GM23338 (cell line): ENCODE results near the gene SRPK1. TPM values are rescaled to one million over a fixed set of nuclear protein-coding genes. Genes with fewer than 3 reads are reported as not detected.

Experiments
- ATAC-seq: fragments of 200-7000 bp; cut with Tn5 transposase; 3 replicates; pipeline ENCODE4 v1.9.1; 2020
- DNase-seq: peaks from one replicate; pipeline ENCODE4 v3.0.0-alpha.2; 2015; ENCODE audit warnings: low spot score
- H2AFZ ChIP-seq: fragments of 200-600 bp; sonication (generic); 2 replicates; pipeline ENCODE4 v1.8.0; 2016; ENCODE audit warnings: antibody characterized with exemption, mild to moderate bottlenecking, moderate library complexity
- H3F3A ChIP-seq: fragments of 200-600 bp; sonication (generic); replicated peaks from 2 replicates; pipeline ENCODE4 v1.8.0; 2017; ENCODE audit warnings: antibody characterized with exemption, mixed run types, low read depth
- H3K27ac ChIP-seq: fragments of 200-600 bp; sonication (generic); 2 replicates; pipeline ENCODE4 v1.6.1; 2016; ENCODE audit warnings: low read depth
- H3K27me3 ChIP-seq: fragments of 200-600 bp; sonication (generic); 2 replicates; pipeline ENCODE4 v1.8.0; 2016; ENCODE audit warnings: mild to moderate bottlenecking, mixed run types, moderate library complexity; ENCODE audit not compliant: insufficient read depth
- H3K36me3 ChIP-seq: fragments of 200-600 bp; sonication (generic); 2 replicates; pipeline ENCODE4 v1.8.0; 2016; ENCODE audit warnings: mild to moderate bottlenecking; ENCODE audit not compliant: insufficient read depth
- H3K4me1 ChIP-seq: fragments of 200-600 bp; sonication (generic); 2 replicates; pipeline ENCODE4 v1.8.0; 2016; ENCODE audit warnings: mild to moderate bottlenecking, moderate library complexity; ENCODE audit not compliant: insufficient read depth
- H3K4me2 ChIP-seq: fragments of 200-600 bp; sonication (generic); 2 replicates; pipeline ENCODE4 v1.7.1; 2017; ENCODE audit warnings: mixed run types
- H3K4me3 ChIP-seq: fragments of 200-600 bp; sonication (generic); 2 replicates; pipeline ENCODE4 v1.6.1; 2016; ENCODE audit warnings: mixed run types
- H3K79me2 ChIP-seq: fragments of 200-600 bp; sonication (generic); replicated peaks from 2 replicates; pipeline ENCODE4 v1.8.0; 2017; ENCODE audit warnings: mild to moderate bottlenecking; ENCODE audit not compliant: insufficient read depth
- H3K9me2 ChIP-seq: fragments of 200-600 bp; sonication (generic); 2 replicates; pipeline ENCODE4 v1.8.0; 2017; ENCODE audit not compliant: insufficient read depth
- H4K20me1 ChIP-seq: fragments of 200-600 bp; sonication (generic); replicated peaks from 2 replicates; pipeline ENCODE4 v1.8.0; 2017; ENCODE audit warnings: mild to moderate bottlenecking; ENCODE audit not compliant: insufficient read depth
- H3K27ac Mint-ChIP-seq: 2 replicates; pipeline ENCODE4 v1.8.0; 2020; ENCODE audit warnings: inconsistent platforms, mild to moderate bottlenecking, moderate library complexity, mixed read lengths
- H3K27me3 Mint-ChIP-seq: 3 replicates; pipeline ENCODE4 v1.8.0; 2022; ENCODE audit warnings: low read depth, mild to moderate bottlenecking, moderate library complexity, mixed read lengths, inconsistent platforms; ENCODE audit not compliant: insufficient read depth, poor library complexity
- H3K36me3 Mint-ChIP-seq: 3 replicates; pipeline ENCODE4 v1.8.0; 2021; ENCODE audit warnings: low read depth, mild to moderate bottlenecking, inconsistent platforms, moderate library complexity, mixed read lengths
- H3K4me1 Mint-ChIP-seq: 3 replicates; pipeline ENCODE4 v1.8.0; 2020; ENCODE audit warnings: mild to moderate bottlenecking, inconsistent platforms, mixed read lengths
- H3K4me3 Mint-ChIP-seq: 3 replicates; pipeline ENCODE4 v1.8.0; 2021; ENCODE audit warnings: moderate library complexity, mild to moderate bottlenecking, inconsistent platforms, mixed read lengths
- H3K9me3 Mint-ChIP-seq: 3 replicates; pipeline ENCODE4 v1.8.0; 2020; ENCODE audit warnings: moderate library complexity, mild to moderate bottlenecking, inconsistent platforms, mixed read lengths
- CREB1 ChIP-seq: fragments of 250-450 bp; sonication (Bioruptor Pico); IDR thresholded peaks from 2 replicates; pipeline ENCODE4 v1.5.0; 2020; ENCODE audit warnings: low read depth, mild to moderate bottlenecking, moderate library complexity
- EZH2 ChIP-seq: fragments of 200-600 bp; sonication (generic); IDR thresholded peaks from one replicate; pipeline ENCODE4 v1.8.0; 2017; ENCODE audit warnings: antibody characterized with exemption, mild to moderate bottlenecking, low read depth; ENCODE audit not compliant: unreplicated experiment
- EZH2phosphoT487 ChIP-seq: fragments of 200-600 bp; sonication (generic); IDR thresholded peaks from one replicate; pipeline ENCODE4 v1.8.1; 2018; ENCODE audit warnings: antibody characterized with exemption; ENCODE audit not compliant: unreplicated experiment
- JUNB ChIP-seq: IDR thresholded peaks from one replicate; pipeline ENCODE4 v1.6.1; 2016; ENCODE audit warnings: antibody characterized with exemption; ENCODE audit not compliant: unreplicated experiment
- NANOG ChIP-seq: IDR thresholded peaks from 2 replicates; pipeline ENCODE4 v1.6.1; 2016; ENCODE audit warnings: antibody characterized with exemption, borderline replicate concordance
- POLR2AphosphoS5 ChIP-seq: IDR thresholded peaks from 2 replicates; pipeline ENCODE4 v1.6.1; 2016; ENCODE audit warnings: antibody characterized with exemption, low read depth
- STAT1 ChIP-seq: IDR thresholded peaks from one replicate; pipeline ENCODE4 v1.6.1; 2016; ENCODE audit warnings: antibody characterized with exemption; ENCODE audit not compliant: unreplicated experiment
- ZNF114 ChIP-seq: fragments of 250-450 bp; sonication (Bioruptor Pico); IDR thresholded peaks from 2 replicates; pipeline ENCODE4 v1.5.0; 2020; ENCODE audit warnings: mild to moderate bottlenecking, moderate library complexity
- ZNF331 ChIP-seq: fragments of 250-450 bp; sonication (Bioruptor Pico); IDR thresholded peaks from 2 replicates; pipeline ENCODE4 v1.5.0; 2020; ENCODE audit warnings: low read depth, mild to moderate bottlenecking, moderate library complexity
- polyA plus RNA-seq: library from polyadenylated mRNA; unstranded; fragments of >200 nt; fragmentation: Nextera tagmentation; extraction: Ambion mirVana; gene quantifications from 2 replicates; pipeline ENCODE4 v1.2.1, GENCODE V29; 2016
- total RNA-seq: library from RNA; depleted of rRNA; stranded (reverse); fragments of >200 nt; shearing (Covaris generic); gene quantifications from 2 replicates; pipeline ENCODE4 v1.2.3, GENCODE V29; 2014
- TF ChIP-seq, protein P1 (sequence below): fragments of 250-450 bp; sonication (Bioruptor Pico); IDR thresholded peaks from 2 replicates; pipeline ENCODE4 v1.5.0; 2020; ENCODE audit warnings: mild to moderate bottlenecking, moderate library complexity
- TF ChIP-seq, protein P2 (sequence below), 2 experiments: fragments of 200-600 bp in 1 of 2; sonication (generic) in 1 of 2; conservative IDR thresholded peaks; 2 replicates each; pipeline versions ENCODE4 v1.5.1 to v1.6.1; 2016 to 2017; ENCODE audit warnings: antibody characterized with exemption in 2 of 2, low read depth in 2 of 2, mild to moderate bottlenecking in 2 of 2, moderate library complexity in 1 of 2
- TF ChIP-seq, protein P3 (sequence below): IDR thresholded peaks from 2 replicates; pipeline ENCODE4 v1.6.1; 2016; ENCODE audit warnings: antibody characterized with exemption
- TF ChIP-seq, protein P4 (sequence below): IDR thresholded peaks from one replicate; pipeline ENCODE4 v1.6.1; 2018; ENCODE audit warnings: antibody characterized with exemption; ENCODE audit not compliant: unreplicated experiment

The SRPK1 gene
- total and polyA plus RNA-seq, 2 experiments from 2014 or later = 175 to 202 TPM

DNA sequence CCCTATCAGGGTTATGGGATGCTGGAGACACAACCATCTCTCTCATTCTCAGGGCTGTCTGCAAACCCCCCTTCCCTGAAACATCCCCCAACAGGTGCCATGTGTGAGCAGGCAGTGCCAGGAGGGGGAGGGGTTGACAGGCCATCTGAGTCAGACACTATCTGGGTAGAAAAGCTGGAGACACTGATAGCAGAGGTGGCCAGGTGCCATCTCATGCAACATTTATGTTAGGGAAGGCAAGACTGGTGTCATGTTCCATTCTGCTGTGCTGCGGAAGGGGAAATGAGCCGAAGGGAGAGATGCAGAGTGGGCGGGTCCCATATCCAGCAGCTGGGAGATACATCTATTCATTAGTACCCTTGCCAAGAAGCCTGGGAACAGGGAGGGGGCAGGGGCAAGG is 112.2 kb downstream of the SRPK1 start:
- no peaks in the 10 kb centered on the region for H3K9me3 Mint-ChIP-seq
- Histone ChIP-seq H2AFZ (no peak overlapping the region), H3K9me2 (no peaks in the 10 kb centered on the region), H3K4me3 (no peak overlapping the region), H3F3A (no peaks in the 10 kb centered on the region), H3K36me3 (no peaks in the 10 kb centered on the region), H3K4me1 (peaks cover 5% of the 10 kb centered on the region; the same call in 1 of the 2 replicates), H4K20me1 (no peaks in the 10 kb centered on the region), H3K4me2 (no peak overlapping the region), H3K27ac (no peak overlapping the region), H3K79me2 (no peaks in the 10 kb centered on the region), H3K27me3 (no peaks in the 10 kb centered on the region)
- H3K4me3 Mint-ChIP-seq = no peak overlapping the region
- no peaks in the 10 kb centered on the region for H3K36me3 Mint-ChIP-seq
- TF ChIP-seq, protein P1, sequence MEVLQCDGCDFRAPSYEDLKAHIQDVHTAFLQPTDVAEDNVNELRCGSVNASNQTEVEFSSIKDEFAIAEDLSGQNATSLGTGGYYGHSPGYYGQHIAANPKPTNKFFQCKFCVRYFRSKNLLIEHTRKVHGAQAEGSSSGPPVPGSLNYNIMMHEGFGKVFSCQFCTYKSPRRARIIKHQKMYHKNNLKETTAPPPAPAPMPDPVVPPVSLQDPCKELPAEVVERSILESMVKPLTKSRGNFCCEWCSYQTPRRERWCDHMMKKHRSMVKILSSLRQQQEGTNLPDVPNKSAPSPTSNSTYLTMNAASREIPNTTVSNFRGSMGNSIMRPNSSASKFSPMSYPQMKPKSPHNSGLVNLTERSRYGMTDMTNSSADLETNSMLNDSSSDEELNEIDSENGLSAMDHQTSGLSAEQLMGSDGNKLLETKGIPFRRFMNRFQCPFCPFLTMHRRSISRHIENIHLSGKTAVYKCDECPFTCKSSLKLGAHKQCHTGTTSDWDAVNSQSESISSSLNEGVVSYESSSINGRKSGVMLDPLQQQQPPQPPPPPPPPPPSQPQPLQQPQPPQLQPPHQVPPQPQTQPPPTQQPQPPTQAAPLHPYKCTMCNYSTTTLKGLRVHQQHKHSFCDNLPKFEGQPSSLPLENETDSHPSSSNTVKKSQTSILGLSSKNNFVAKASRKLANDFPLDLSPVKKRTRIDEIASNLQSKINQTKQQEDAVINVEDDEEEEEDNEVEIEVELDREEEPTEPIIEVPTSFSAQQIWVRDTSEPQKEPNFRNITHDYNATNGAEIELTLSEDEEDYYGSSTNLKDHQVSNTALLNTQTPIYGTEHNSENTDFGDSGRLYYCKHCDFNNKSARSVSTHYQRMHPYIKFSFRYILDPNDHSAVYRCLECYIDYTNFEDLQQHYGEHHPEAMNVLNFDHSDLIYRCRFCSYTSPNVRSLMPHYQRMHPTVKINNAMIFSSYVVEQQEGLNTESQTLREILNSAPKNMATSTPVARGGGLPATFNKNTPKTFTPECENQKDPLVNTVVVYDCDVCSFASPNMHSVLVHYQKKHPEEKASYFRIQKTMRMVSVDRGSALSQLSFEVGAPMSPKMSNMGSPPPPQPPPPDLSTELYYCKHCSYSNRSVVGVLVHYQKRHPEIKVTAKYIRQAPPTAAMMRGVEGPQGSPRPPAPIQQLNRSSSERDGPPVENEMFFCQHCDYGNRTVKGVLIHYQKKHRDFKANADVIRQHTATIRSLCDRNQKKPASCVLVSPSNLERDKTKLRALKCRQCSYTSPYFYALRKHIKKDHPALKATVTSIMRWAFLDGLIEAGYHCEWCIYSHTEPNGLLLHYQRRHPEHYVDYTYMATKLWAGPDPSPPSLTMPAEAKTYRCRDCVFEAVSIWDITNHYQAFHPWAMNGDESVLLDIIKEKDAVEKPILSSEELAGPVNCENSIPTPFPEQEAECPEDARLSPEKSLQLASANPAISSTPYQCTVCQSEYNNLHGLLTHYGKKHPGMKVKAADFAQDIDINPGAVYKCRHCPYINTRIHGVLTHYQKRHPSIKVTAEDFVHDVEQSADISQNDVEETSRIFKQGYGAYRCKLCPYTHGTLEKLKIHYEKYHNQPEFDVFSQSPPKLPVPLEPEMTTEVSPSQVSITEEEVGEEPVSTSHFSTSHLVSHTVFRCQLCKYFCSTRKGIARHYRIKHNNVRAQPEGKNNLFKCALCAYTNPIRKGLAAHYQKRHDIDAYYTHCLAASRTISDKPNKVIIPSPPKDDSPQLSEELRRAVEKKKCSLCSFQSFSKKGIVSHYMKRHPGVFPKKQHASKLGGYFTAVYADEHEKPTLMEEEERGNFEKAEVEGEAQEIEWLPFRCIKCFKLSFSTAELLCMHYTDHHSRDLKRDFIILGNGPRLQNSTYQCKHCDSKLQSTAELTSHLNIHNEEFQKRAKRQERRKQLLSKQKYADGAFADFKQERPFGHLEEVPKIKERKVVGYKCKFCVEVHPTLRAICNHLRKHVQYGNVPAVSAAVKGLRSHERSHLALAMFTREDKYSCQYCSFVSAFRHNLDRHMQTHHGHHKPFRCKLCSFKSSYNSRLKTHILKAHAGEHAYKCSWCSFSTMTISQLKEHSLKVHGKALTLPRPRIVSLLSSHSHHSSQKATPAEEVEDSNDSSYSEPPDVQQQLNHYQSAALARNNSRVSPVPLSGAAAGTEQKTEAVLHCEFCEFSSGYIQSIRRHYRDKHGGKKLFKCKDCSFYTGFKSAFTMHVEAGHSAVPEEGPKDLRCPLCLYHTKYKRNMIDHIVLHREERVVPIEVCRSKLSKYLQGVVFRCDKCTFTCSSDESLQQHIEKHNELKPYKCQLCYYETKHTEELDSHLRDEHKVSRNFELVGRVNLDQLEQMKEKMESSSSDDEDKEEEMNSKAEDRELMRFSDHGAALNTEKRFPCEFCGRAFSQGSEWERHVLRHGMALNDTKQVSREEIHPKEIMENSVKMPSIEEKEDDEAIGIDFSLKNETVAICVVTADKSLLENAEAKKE = no peak
- TF ChIP-seq JUNB (no peak), EZH2phosphoT487 (no peak), STAT1 (no peak), CREB1 (no peak), POLR2AphosphoS5 (no peak), ZNF331 (CRISPR knock-in tag) (no peak), EZH2 (no peak), NANOG (no peak), ZNF114 (CRISPR knock-in tag) (no peak)
- TF ChIP-seq, protein P2, sequence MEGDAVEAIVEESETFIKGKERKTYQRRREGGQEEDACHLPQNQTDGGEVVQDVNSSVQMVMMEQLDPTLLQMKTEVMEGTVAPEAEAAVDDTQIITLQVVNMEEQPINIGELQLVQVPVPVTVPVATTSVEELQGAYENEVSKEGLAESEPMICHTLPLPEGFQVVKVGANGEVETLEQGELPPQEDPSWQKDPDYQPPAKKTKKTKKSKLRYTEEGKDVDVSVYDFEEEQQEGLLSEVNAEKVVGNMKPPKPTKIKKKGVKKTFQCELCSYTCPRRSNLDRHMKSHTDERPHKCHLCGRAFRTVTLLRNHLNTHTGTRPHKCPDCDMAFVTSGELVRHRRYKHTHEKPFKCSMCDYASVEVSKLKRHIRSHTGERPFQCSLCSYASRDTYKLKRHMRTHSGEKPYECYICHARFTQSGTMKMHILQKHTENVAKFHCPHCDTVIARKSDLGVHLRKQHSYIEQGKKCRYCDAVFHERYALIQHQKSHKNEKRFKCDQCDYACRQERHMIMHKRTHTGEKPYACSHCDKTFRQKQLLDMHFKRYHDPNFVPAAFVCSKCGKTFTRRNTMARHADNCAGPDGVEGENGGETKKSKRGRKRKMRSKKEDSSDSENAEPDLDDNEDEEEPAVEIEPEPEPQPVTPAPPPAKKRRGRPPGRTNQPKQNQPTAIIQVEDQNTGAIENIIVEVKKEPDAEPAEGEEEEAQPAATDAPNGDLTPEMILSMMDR (conservative IDR thresholded peaks at IDR 0.05; ENCODE audit: low read depth in 2 of 2) = no peak
- TF ChIP-seq, protein P3, sequence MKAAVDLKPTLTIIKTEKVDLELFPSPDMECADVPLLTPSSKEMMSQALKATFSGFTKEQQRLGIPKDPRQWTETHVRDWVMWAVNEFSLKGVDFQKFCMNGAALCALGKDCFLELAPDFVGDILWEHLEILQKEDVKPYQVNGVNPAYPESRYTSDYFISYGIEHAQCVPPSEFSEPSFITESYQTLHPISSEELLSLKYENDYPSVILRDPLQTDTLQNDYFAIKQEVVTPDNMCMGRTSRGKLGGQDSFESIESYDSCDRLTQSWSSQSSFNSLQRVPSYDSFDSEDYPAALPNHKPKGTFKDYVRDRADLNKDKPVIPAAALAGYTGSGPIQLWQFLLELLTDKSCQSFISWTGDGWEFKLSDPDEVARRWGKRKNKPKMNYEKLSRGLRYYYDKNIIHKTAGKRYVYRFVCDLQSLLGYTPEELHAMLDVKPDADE = no peak
- TF ChIP-seq, protein P4, sequence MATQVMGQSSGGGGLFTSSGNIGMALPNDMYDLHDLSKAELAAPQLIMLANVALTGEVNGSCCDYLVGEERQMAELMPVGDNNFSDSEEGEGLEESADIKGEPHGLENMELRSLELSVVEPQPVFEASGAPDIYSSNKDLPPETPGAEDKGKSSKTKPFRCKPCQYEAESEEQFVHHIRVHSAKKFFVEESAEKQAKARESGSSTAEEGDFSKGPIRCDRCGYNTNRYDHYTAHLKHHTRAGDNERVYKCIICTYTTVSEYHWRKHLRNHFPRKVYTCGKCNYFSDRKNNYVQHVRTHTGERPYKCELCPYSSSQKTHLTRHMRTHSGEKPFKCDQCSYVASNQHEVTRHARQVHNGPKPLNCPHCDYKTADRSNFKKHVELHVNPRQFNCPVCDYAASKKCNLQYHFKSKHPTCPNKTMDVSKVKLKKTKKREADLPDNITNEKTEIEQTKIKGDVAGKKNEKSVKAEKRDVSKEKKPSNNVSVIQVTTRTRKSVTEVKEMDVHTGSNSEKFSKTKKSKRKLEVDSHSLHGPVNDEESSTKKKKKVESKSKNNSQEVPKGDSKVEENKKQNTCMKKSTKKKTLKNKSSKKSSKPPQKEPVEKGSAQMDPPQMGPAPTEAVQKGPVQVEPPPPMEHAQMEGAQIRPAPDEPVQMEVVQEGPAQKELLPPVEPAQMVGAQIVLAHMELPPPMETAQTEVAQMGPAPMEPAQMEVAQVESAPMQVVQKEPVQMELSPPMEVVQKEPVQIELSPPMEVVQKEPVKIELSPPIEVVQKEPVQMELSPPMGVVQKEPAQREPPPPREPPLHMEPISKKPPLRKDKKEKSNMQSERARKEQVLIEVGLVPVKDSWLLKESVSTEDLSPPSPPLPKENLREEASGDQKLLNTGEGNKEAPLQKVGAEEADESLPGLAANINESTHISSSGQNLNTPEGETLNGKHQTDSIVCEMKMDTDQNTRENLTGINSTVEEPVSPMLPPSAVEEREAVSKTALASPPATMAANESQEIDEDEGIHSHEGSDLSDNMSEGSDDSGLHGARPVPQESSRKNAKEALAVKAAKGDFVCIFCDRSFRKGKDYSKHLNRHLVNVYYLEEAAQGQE = no peak
- ATAC-seq (no peak), DNase-seq (no peak)
- peaks cover 5% of the 10 kb centered on the region for H3K27me3 Mint-ChIP-seq
- peaks cover 9% of the 10 kb centered on the region for H3K4me1 Mint-ChIP-seq
- no peak overlapping the region for H3K27ac Mint-ChIP-seq
